Measurements from ENCODE around the gene HNRNPAB. TPM values are rescaled to one million over a fixed set of nuclear protein-coding genes. Genes with fewer than 3 reads are reported as not detected.

HNRNPAB gene
- total RNA-seq, 1 donor from 2014 or later = 37.5 TPM

GRCh38 chr5:178230879-178231538 is 26.7 kb downstream of the HNRNPAB start:
- DNase-seq (ENCODE audit: low read depth in 2 of 2) = no peak

- DNase-seq (ENCODE audit: low read depth in 2 of 2) = peak in 1 of 2 donors; percentile 12
Measured at GRCh38 chr5:178231539-178232123, 27.3 kb downstream of the HNRNPAB start.

- DNase-seq (ENCODE audit: low read depth in 2 of 2) = peak in 1 of 2 donors; percentile 77
Measured at GRCh38 chr5:178232124-178232919, 28.0 kb downstream of the HNRNPAB start, which contains the start of gene PHYKPL. PHYKPL (minus strand) TSS chr5:178232802; CDS start chr5:178232550, 252 bp downstream.

- no peak for DNase-seq (ENCODE audit: low read depth in 2 of 2)
Measured at GRCh38 chr5:178232920-178233429, 28.6 kb downstream of the HNRNPAB start.

GRCh38 chr5:178234121-178234749 is 29.9 kb downstream of the HNRNPAB start:
- DNase-seq (ENCODE audit: low read depth in 2 of 2) = no peak

- peak in 1 of 2 donors; percentile 62 for DNase-seq (ENCODE audit: low read depth in 2 of 2)
Measured at GRCh38 chr5:178234750-178235587, 30.6 kb downstream of the HNRNPAB start.

- DNase-seq (ENCODE audit: low read depth in 2 of 2) = no peak
Measured at GRCh38 chr5:178235588-178235974, 31.2 kb downstream of the HNRNPAB start.

GRCh38 chr5:178236126-178236525 is 31.8 kb downstream of the HNRNPAB start:
- no peak for DNase-seq (ENCODE audit: low read depth in 2 of 2)

GRCh38 chr5:178236679-178237078 is 32.3 kb downstream of the HNRNPAB start:
- no peak for DNase-seq (ENCODE audit: low read depth in 2 of 2)

GRCh38 chr5:178237431-178238312 is 33.3 kb downstream of the HNRNPAB start:
- no peak for DNase-seq (ENCODE audit: low read depth in 2 of 2)

GRCh38 chr5:178238313-178238635 is 33.9 kb downstream of the HNRNPAB start:
- no peak for DNase-seq (ENCODE audit: low read depth in 2 of 2)

GRCh38 chr5:178238711-178239592 is 34.6 kb downstream of the HNRNPAB start:
- DNase-seq (ENCODE audit: low read depth in 2 of 2) = no peak

GRCh38 chr5:178239626-178240301 is 35.4 kb downstream of the HNRNPAB start:
- peak in 1 of 2 donors; percentile 44 for DNase-seq (ENCODE audit: low read depth in 2 of 2)

- DNase-seq (ENCODE audit: low read depth in 2 of 2) = no peak
Measured at GRCh38 chr5:178240341-178240741, 36.0 kb downstream of the HNRNPAB start.

GRCh38 chr5:178240766-178241165 is 36.4 kb downstream of the HNRNPAB start:
- DNase-seq (ENCODE audit: low read depth in 2 of 2) = no peak

- DNase-seq (ENCODE audit: low read depth in 2 of 2) = peak; percentile 23 to 55
Measured at GRCh38 chr5:178241231-178241663, 36.9 kb downstream of the HNRNPAB start.

- DNase-seq (ENCODE audit: low read depth in 2 of 2) = no peak
Measured at GRCh38 chr5:178241688-178242231, 37.4 kb downstream of the HNRNPAB start.

GRCh38 chr5:178242416-178242815 is 38.1 kb downstream of the HNRNPAB start:
- DNase-seq (ENCODE audit: low read depth in 2 of 2) = no peak

Measured in dermis microvascular lymphatic vessel endothelial cell (primary cell).